Measurements from ENCODE around the gene GSG1L. TPM values are rescaled to one million over a fixed set of nuclear protein-coding genes. Genes with fewer than 3 reads are reported as not detected.
"Not testable (repeated sequence)": the region's sequence is repeated elsewhere in the genome, so short reads cannot be mapped to it uniquely, and the experiment has no call there.

The GSG1L gene
- total RNA-seq, 1 experiment from 2014 or later = not detected

DNA sequence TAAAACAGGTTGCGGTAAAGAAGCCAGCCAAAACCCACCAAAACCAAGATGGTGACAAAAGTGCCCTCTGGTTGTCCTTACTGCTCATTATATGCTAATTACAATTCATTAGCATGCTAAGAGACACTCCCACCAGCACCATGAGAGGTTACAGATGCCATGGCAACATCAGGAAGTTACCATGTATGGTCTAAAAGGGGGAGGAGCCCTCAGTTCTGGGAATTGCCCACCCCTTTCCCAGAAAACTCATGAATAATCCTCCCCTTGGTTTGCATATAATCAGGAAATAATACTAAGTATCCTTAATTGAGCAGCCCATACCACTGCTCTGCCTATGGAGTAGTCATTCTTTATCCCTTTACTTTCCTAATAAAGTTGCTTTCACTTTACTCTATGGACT, 190.9 kb downstream of the GSG1L start:
- not testable (repeated sequence) for H3K79me2 ChIP-seq (ENCODE audit: low read length); H2AFZ ChIP-seq (ENCODE audit: low read length); H3K27me3 ChIP-seq (ENCODE audit: low read length); H4K20me1 ChIP-seq (ENCODE audit: insufficient read depth, low read depth, low read length); H3K4me1 ChIP-seq (ENCODE audit: low read length); H3K4me3 ChIP-seq (ENCODE audit: low read length); H3K27ac ChIP-seq (ENCODE audit: low read length); H3K36me3 ChIP-seq (ENCODE audit: insufficient read depth, low read length); H3K9me2 ChIP-seq (replicated peaks; ENCODE audit: insufficient read depth, low read length); H3K9me3 ChIP-seq (ENCODE audit: low read length); DNase-seq; H3K4me2 ChIP-seq (ENCODE audit: low read depth, low read length, poor library complexity, severe bottlenecking); H3K9ac ChIP-seq (ENCODE audit: low read length)

GRCh38 chr16:27870116-27870798, 193.3 kb downstream of the GSG1L start:
- H3K27me3 ChIP-seq (ENCODE audit: low read length) = peaks cover 4% of the 10 kb centered on the region; the same call in 1 of the 2 replicates
- H3K4me2 ChIP-seq (ENCODE audit: low read depth, low read length, poor library complexity, severe bottlenecking) = no peak overlapping the region
- peaks cover 6% of the 10 kb centered on the region; the same call in 1 of the 2 replicates for H3K4me1 ChIP-seq (ENCODE audit: low read length)
- H2AFZ ChIP-seq (ENCODE audit: low read length) = no peak overlapping the region
- no peaks in the 10 kb centered on the region for H3K9me2 ChIP-seq (replicated peaks; ENCODE audit: insufficient read depth, low read length)
- DNase-seq = no peak
- no peaks in the 10 kb centered on the region for H4K20me1 ChIP-seq (ENCODE audit: insufficient read depth, low read depth, low read length)
- no peaks in the 10 kb centered on the region for H3K9me3 ChIP-seq (ENCODE audit: low read length)
- no peak overlapping the region for H3K9ac ChIP-seq (ENCODE audit: low read length)
- H3K79me2 ChIP-seq (ENCODE audit: low read length) = no peaks in the 10 kb centered on the region
- H3K4me3 ChIP-seq (ENCODE audit: low read length) = no peak overlapping the region
- H3K27ac ChIP-seq (ENCODE audit: low read length) = no peak overlapping the region
- H3K36me3 ChIP-seq (ENCODE audit: insufficient read depth, low read length) = no peaks in the 10 kb centered on the region

DNA sequence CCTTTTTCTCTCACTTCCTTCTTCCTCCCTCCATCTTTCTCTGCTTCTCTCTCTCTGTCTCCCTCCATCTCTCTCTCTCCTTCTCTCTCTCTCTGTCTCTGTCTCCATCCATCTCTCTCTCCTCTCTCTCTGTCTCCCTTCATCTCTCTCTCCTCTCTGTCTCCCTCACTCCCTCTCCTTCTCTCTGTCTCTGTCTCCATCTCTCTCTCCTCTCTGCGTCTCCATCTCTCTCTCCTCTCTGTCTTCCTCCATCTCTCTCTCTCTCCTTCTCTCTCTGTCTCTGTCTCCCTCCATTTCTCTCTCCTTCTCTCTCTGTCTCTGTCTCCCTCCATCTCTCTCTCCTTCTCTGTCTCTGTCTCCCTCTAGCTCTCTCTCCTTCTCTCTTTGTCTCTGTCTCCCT, 194.1 kb downstream of the GSG1L start:
- Histone ChIP-seq H3K4me2 (ENCODE audit: low read depth, low read length, poor library complexity, severe bottlenecking) (no peak overlapping the region), H4K20me1 (ENCODE audit: insufficient read depth, low read depth, low read length) (no peaks in the 10 kb centered on the region), H3K36me3 (ENCODE audit: insufficient read depth, low read length) (no peaks in the 10 kb centered on the region), H3K9ac (ENCODE audit: low read length) (no peak overlapping the region), H3K9me2 (replicated peaks; ENCODE audit: insufficient read depth, low read length) (no peaks in the 10 kb centered on the region), H2AFZ (ENCODE audit: low read length) (no peak overlapping the region; the same call in 1 of the 2 replicates), H3K79me2 (ENCODE audit: low read length) (no peaks in the 10 kb centered on the region), H3K9me3 (ENCODE audit: low read length) (no peaks in the 10 kb centered on the region), H3K4me3 (ENCODE audit: low read length) (no peak overlapping the region), H3K27ac (ENCODE audit: low read length) (no peak overlapping the region), H3K27me3 (ENCODE audit: low read length) (peaks cover 4% of the 10 kb centered on the region; the same call in 1 of the 2 replicates), H3K4me1 (ENCODE audit: low read length) (peaks cover 6% of the 10 kb centered on the region; the same call in 1 of the 2 replicates)
- DNase-seq = no peak

DNA sequence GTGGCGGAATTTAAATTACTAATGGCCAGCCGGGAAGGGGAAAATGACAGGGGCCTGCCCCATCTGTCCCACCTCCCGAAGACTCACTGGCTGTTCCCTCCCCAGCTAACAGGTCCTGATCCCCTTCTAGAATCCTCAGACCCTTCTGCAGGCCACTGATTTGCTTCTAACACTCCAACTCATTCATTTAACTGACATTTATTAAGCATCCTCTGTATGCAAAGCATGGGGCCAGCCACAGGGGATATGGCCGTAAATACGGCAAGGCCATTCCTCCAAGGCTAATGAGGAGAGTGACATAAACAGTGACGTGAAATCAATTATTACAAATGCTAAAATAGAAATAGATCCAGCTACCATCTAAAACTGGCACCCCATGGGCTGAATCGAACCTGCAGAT, 195.3 kb downstream of the GSG1L start:
- Histone ChIP-seq H2AFZ (ENCODE audit: low read length) (no peak overlapping the region), H3K9me2 (replicated peaks; ENCODE audit: insufficient read depth, low read length) (no peaks in the 10 kb centered on the region), H3K4me1 (ENCODE audit: low read length) (peaks cover 6% of the 10 kb centered on the region; the same call in 1 of the 2 replicates), H3K27ac (ENCODE audit: low read length) (no peak overlapping the region), H3K79me2 (ENCODE audit: low read length) (no peaks in the 10 kb centered on the region), H3K4me2 (ENCODE audit: low read depth, low read length, poor library complexity, severe bottlenecking) (no peak overlapping the region), H3K9me3 (ENCODE audit: low read length) (peaks cover 5% of the 10 kb centered on the region; the same call in 1 of the 2 replicates), H3K27me3 (ENCODE audit: low read length) (peaks cover 3% of the 10 kb centered on the region; the same call in 1 of the 2 replicates), H3K4me3 (ENCODE audit: low read length) (no peak overlapping the region), H3K36me3 (ENCODE audit: insufficient read depth, low read length) (no peaks in the 10 kb centered on the region), H4K20me1 (ENCODE audit: insufficient read depth, low read depth, low read length) (no peaks in the 10 kb centered on the region), H3K9ac (ENCODE audit: low read length) (no peak overlapping the region)
- no peak for DNase-seq

GRCh38 chr16:27867122-27868110, 196.1 kb downstream of the GSG1L start:
- DNase-seq = peak; percentile 90
- Histone ChIP-seq H3K27ac (ENCODE audit: low read length) (no peak overlapping the region), H3K9me3 (ENCODE audit: low read length) (peaks cover 5% of the 10 kb centered on the region; the same call in 1 of the 2 replicates), H3K79me2 (ENCODE audit: low read length) (no peaks in the 10 kb centered on the region), H3K27me3 (ENCODE audit: low read length) (peaks cover 3% of the 10 kb centered on the region; the same call in 1 of the 2 replicates), H4K20me1 (ENCODE audit: insufficient read depth, low read depth, low read length) (no peaks in the 10 kb centered on the region), H3K4me3 (ENCODE audit: low read length) (no peak overlapping the region), H3K9me2 (replicated peaks; ENCODE audit: insufficient read depth, low read length) (no peaks in the 10 kb centered on the region), H3K4me1 (ENCODE audit: low read length) (peaks cover 6% of the 10 kb centered on the region; the same call in 1 of the 2 replicates), H2AFZ (ENCODE audit: low read length) (no peak overlapping the region), H3K9ac (ENCODE audit: low read length) (no peak overlapping the region), H3K4me2 (ENCODE audit: low read depth, low read length, poor library complexity, severe bottlenecking) (no peak overlapping the region), H3K36me3 (ENCODE audit: insufficient read depth, low read length) (no peaks in the 10 kb centered on the region)

DNA sequence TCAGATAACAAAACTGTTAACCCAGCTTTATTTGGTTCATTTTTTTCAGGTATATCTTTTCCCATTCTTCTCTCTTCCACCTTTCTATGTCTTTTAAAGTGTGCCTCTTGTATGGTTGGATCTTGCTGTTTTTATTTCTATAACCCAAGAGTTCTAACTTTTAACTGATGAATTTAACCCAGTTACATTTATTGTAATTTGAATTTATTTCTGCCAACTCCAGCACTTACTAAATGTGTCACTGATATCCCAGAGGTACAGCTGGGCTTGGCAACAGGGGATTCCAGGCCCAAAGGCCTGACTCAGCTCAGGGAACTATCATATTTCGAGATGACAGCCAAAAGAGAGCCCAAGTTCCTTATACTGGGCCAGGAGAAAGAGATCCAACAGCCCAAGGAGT, 200.1 kb downstream of the GSG1L start:
- no peaks in the 10 kb centered on the region for H3K36me3 ChIP-seq (ENCODE audit: insufficient read depth, low read length)
- no peaks in the 10 kb centered on the region for H3K9me2 ChIP-seq (replicated peaks; ENCODE audit: insufficient read depth, low read length)
- H3K4me2 ChIP-seq (ENCODE audit: low read depth, low read length, poor library complexity, severe bottlenecking) = no peak overlapping the region
- no peak overlapping the region for H3K27ac ChIP-seq (ENCODE audit: low read length)
- H3K27me3 ChIP-seq (ENCODE audit: low read length) = peaks cover 3% of the 10 kb centered on the region; the same call in 1 of the 2 replicates
- H2AFZ ChIP-seq (ENCODE audit: low read length) = no peak overlapping the region
- DNase-seq = no peak
- H4K20me1 ChIP-seq (ENCODE audit: insufficient read depth, low read depth, low read length) = no peaks in the 10 kb centered on the region
- H3K9me3 ChIP-seq (ENCODE audit: low read length) = peaks cover 5% of the 10 kb centered on the region; the same call in 1 of the 2 replicates
- H3K9ac ChIP-seq (ENCODE audit: low read length) = no peak overlapping the region
- peaks cover 6% of the 10 kb centered on the region; the same call in 1 of the 2 replicates for H3K4me1 ChIP-seq (ENCODE audit: low read length)
- H3K4me3 ChIP-seq (ENCODE audit: low read length) = no peak overlapping the region
- H3K79me2 ChIP-seq (ENCODE audit: low read length) = no peaks in the 10 kb centered on the region

- Histone ChIP-seq H4K20me1 (ENCODE audit: insufficient read depth, low read depth, low read length) (no peaks in the 10 kb centered on the region), H3K27ac (ENCODE audit: low read length) (no peak overlapping the region), H3K9me2 (replicated peaks; ENCODE audit: insufficient read depth, low read length) (no peaks in the 10 kb centered on the region), H3K4me3 (ENCODE audit: low read length) (no peak overlapping the region), H3K79me2 (ENCODE audit: low read length) (no peaks in the 10 kb centered on the region), H3K9ac (ENCODE audit: low read length) (no peak overlapping the region), H3K4me2 (ENCODE audit: low read depth, low read length, poor library complexity, severe bottlenecking) (no peak overlapping the region), H2AFZ (ENCODE audit: low read length) (no peak overlapping the region), H3K9me3 (ENCODE audit: low read length) (peaks cover 5% of the 10 kb centered on the region; the same call in 1 of the 2 replicates), H3K4me1 (ENCODE audit: low read length) (peaks cover 2% of the 10 kb centered on the region; the same call in 1 of the 2 replicates), H3K27me3 (ENCODE audit: low read length) (peaks cover 3% of the 10 kb centered on the region; the same call in 1 of the 2 replicates), H3K36me3 (ENCODE audit: insufficient read depth, low read length) (no peaks in the 10 kb centered on the region)
- no peak for DNase-seq
These were observed 200.6 kb downstream of the GSG1L start for GRCh38 chr16:27862953-27863352.

DNA sequence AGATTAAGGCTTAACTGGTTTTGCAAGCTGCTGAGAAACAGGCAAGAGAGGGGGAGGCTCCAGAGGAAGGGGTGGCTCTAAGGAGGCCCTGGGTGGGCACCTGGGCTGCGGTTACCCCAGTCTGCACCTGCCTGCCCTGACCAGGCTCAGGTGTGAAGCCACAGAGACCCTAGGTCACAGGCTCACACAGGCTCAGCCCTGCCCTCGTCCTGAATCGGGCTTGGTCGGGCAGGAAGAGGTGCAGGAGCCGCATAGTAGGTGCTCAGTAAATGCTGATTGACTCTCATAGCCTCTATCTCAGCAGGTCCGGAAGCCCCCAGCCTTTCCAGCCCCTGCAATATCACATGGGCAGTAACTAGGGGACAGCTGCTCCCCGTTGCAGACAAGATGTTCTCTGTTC, 203.4 kb downstream of the GSG1L start:
- H3K4me1 ChIP-seq (ENCODE audit: low read length) = no peaks in the 10 kb centered on the region
- H3K9me2 ChIP-seq (replicated peaks; ENCODE audit: insufficient read depth, low read length) = no peaks in the 10 kb centered on the region
- H3K9me3 ChIP-seq (ENCODE audit: low read length) = peaks cover 5% of the 10 kb centered on the region; the same call in 1 of the 2 replicates
- DNase-seq = no peak
- H3K27me3 ChIP-seq (ENCODE audit: low read length) = peaks cover 3% of the 10 kb centered on the region; the same call in 1 of the 2 replicates
- H3K4me2 ChIP-seq (ENCODE audit: low read depth, low read length, poor library complexity, severe bottlenecking) = no peak overlapping the region
- H2AFZ ChIP-seq (ENCODE audit: low read length) = no peak overlapping the region
- no peak overlapping the region for H3K9ac ChIP-seq (ENCODE audit: low read length)
- H3K36me3 ChIP-seq (ENCODE audit: insufficient read depth, low read length) = no peaks in the 10 kb centered on the region
- no peak overlapping the region for H3K27ac ChIP-seq (ENCODE audit: low read length)
- no peak overlapping the region for H3K4me3 ChIP-seq (ENCODE audit: low read length)
- no peaks in the 10 kb centered on the region for H3K79me2 ChIP-seq (ENCODE audit: low read length)
- H4K20me1 ChIP-seq (ENCODE audit: insufficient read depth, low read depth, low read length) = no peaks in the 10 kb centered on the region
